HG03469 (cell line): ENCODE measurements around the gene BSX.

ENCODE experiments used
- ATAC-seq: cut with Tn5 transposase; IDR thresholded peaks from one replicate; pipeline ENCODE4 v1.9.1; 2021; ENCODE audit warnings: mild to moderate bottlenecking, moderate library complexity, moderate number of reproducible peaks; ENCODE audit not compliant: unreplicated experiment

Gene BSX

GRCh38 chr11:122963961-122964360 lies 17.7 kb downstream of the BSX start:
- ATAC-seq = no peak

- no peak for ATAC-seq
Measured at GRCh38 chr11:122954455-122954854, 27.2 kb downstream of the BSX start.

GRCh38 chr11:122951211-122951610 lies 30.4 kb downstream of the BSX start:
- no peak for ATAC-seq

GRCh38 chr11:122938557-122938956 lies 43.1 kb downstream of the BSX start:
- ATAC-seq = no peak

- ATAC-seq = no peak
Measured at GRCh38 chr11:122937983-122938382, 43.7 kb downstream of the BSX start.

- ATAC-seq = no peak
Measured at GRCh38 chr11:122933416-122933815, 48.2 kb downstream of the BSX start.

- ATAC-seq = no peak
Measured at GRCh38 chr11:122931510-122931909, 50.1 kb downstream of the BSX start.
